Nephron (organoid): Measurements from ENCODE around the gene LRRC75A.
A peak's percentile ranks its signal among the peaks of the same experiment; 100 is the strongest.

Experiments
- H3K27ac Mint-ChIP-seq, 3 experiments: 2 replicates each; pipeline ENCODE4 v1.8.0; 2020; ENCODE audit warnings: mixed read lengths in 3 of 3, mild to moderate bottlenecking in 2 of 3, moderate library complexity in 1 of 3
- H3K27me3 Mint-ChIP-seq: 2 replicates; pipeline ENCODE4 v1.8.0; 2021; ENCODE audit warnings: low read depth, mild to moderate bottlenecking, moderate library complexity, mixed read lengths
- H3K36me3 Mint-ChIP-seq: 2 replicates; pipeline ENCODE4 v1.8.0; 2020; ENCODE audit warnings: low read depth, mixed read lengths
- H3K4me1 Mint-ChIP-seq: 2 replicates; pipeline ENCODE4 v1.8.0; 2020; ENCODE audit warnings: mixed read lengths
- H3K4me3 Mint-ChIP-seq, 3 experiments: 2 replicates each; pipeline ENCODE4 v1.8.0; 2020; ENCODE audit warnings: mild to moderate bottlenecking in 3 of 3, mixed read lengths in 3 of 3, moderate library complexity in 2 of 3
- H3K9me3 Mint-ChIP-seq: 2 replicates; pipeline ENCODE4 v1.8.0; 2020; ENCODE audit warnings: mixed read lengths
- CTCF ChIP-seq, 3 experiments: fragments of 200-600 bp; sonication (generic); IDR thresholded peaks; one replicate each; pipeline ENCODE4 v1.5.0; 2021; ENCODE audit warnings: antibody characterized with exemption in 3 of 3; ENCODE audit not compliant: unreplicated experiment in 3 of 3

LRRC75A gene

GRCh38 chr17:16435925-16436886 lies 55.8 kb downstream of the LRRC75A start:
- Mint-ChIP-seq H3K27ac (peak overlapping the region in 2 of 3 experiments; percentile 14 to 17), H3K4me1 (peaks cover 23% of the 10 kb centered on the region), H3K27me3 (no peaks in the 10 kb centered on the region), H3K4me3 (peak overlapping the region in 1 of 3 experiments; percentile 7), H3K36me3 (peaks cover 16% of the 10 kb centered on the region), H3K9me3 (no peaks in the 10 kb centered on the region)
- no peak for TF ChIP-seq CTCF (IDR thresholded peaks at IDR 0.05; ENCODE audit: unreplicated experiment in 3 of 3)

GRCh38 chr17:16434662-16435061 lies 57.3 kb downstream of the LRRC75A start:
- no peaks in the 10 kb centered on the region for H3K9me3 Mint-ChIP-seq
- peaks cover 6% of the 10 kb centered on the region for H3K36me3 Mint-ChIP-seq
- no peak for TF ChIP-seq CTCF (IDR thresholded peaks at IDR 0.05; ENCODE audit: unreplicated experiment in 3 of 3)
- H3K4me1 Mint-ChIP-seq, result peaks cover 12% of the 10 kb centered on the region
- H3K27ac Mint-ChIP-seq, result no peak overlapping the region
- no peak overlapping the region for H3K4me3 Mint-ChIP-seq
- no peaks in the 10 kb centered on the region for H3K27me3 Mint-ChIP-seq

- Mint-ChIP-seq H3K27ac (no peak overlapping the region), H3K4me1 (peaks cover 4% of the 10 kb centered on the region), H3K9me3 (no peaks in the 10 kb centered on the region), H3K4me3 (no peak overlapping the region), H3K36me3 (no peaks in the 10 kb centered on the region), H3K27me3 (no peaks in the 10 kb centered on the region)
- TF ChIP-seq CTCF (IDR thresholded peaks at IDR 0.05; ENCODE audit: unreplicated experiment in 3 of 3), result no peak
These were observed 58.5 kb downstream of the LRRC75A start for GRCh38 chr17:16433514-16433913.

GRCh38 chr17:16432017-16432416 lies 60.0 kb downstream of the LRRC75A start:
- no peak for TF ChIP-seq CTCF (IDR thresholded peaks at IDR 0.05; ENCODE audit: unreplicated experiment in 3 of 3)
- no peaks in the 10 kb centered on the region for H3K36me3 Mint-ChIP-seq
- H3K4me3 Mint-ChIP-seq, result no peak overlapping the region

GRCh38 chr17:16430650-16431049 lies 61.3 kb downstream of the LRRC75A start:
- no peaks in the 10 kb centered on the region for H3K36me3 Mint-ChIP-seq
- H3K9me3 Mint-ChIP-seq, result no peaks in the 10 kb centered on the region
- H3K4me3 Mint-ChIP-seq, result no peak overlapping the region
- H3K27ac Mint-ChIP-seq, result no peak overlapping the region
- H3K27me3 Mint-ChIP-seq, result no peaks in the 10 kb centered on the region
- H3K4me1 Mint-ChIP-seq, result peaks cover 12% of the 10 kb centered on the region
- TF ChIP-seq CTCF (IDR thresholded peaks at IDR 0.05; ENCODE audit: unreplicated experiment in 3 of 3), result no peak

More at GRCh38 chr17:16432017-16432416, 60.0 kb downstream of the LRRC75A start:
- Mint-ChIP-seq H3K4me1 (no peaks in the 10 kb centered on the region), H3K9me3 (no peaks in the 10 kb centered on the region), H3K27ac (no peak overlapping the region), H3K27me3 (no peaks in the 10 kb centered on the region)
